ENCODE measurements around the gene MCHR1. TPM values are rescaled to one million over a fixed set of nuclear protein-coding genes. Genes with fewer than 3 reads are reported as not detected.
"Not testable (repeated sequence)": the region's sequence is repeated elsewhere in the genome, so short reads cannot be mapped to it uniquely, and the experiment has no call there.

Gene MCHR1
- total and polyA plus RNA-seq, 8 donors, result 0.23 to 0.26 TPM; not detected in 6

DNA sequence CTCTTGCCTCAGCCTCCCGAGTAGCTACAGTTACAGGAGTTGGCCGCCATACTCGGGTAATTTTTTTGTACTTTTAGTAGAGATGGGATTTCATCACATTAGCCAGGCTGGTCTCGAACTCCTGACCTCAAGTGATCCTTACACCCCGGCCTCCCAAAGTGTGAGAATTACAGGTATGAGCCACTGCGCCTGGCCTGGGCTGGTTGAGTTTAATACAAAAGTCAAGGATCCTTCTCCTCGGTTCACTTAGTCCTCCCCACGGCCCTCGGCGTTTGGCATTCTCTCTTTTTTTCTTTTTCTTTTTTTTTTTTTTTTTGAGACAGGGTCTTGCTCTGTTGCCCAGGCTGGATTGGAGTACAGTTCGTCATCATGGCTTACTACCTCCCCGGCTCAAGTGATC is 33.0 kb downstream of the MCHR1 start:
- DNase-seq (no peak), FAIRE-seq (no peak), ATAC-seq (no peak)
- 94 to 96% methylated on average over 12 of the region's 12 CpGs for WGBS, 2 donors
- H3K9me3 ChIP-seq, result no peaks in the 10 kb centered on the region
- H3K4me3 ChIP-seq, result no peak overlapping the region
- peak overlapping the region in 1 of 4 donors; percentile 45 for H3K27ac ChIP-seq
- H3K36me3 ChIP-seq, result no peaks in the 10 kb centered on the region
- peaks cover 0 to 6% (median 0%) of the 10 kb centered on the region in 3 donors for H3K4me1 ChIP-seq
- TF ChIP-seq, protein P1, sequence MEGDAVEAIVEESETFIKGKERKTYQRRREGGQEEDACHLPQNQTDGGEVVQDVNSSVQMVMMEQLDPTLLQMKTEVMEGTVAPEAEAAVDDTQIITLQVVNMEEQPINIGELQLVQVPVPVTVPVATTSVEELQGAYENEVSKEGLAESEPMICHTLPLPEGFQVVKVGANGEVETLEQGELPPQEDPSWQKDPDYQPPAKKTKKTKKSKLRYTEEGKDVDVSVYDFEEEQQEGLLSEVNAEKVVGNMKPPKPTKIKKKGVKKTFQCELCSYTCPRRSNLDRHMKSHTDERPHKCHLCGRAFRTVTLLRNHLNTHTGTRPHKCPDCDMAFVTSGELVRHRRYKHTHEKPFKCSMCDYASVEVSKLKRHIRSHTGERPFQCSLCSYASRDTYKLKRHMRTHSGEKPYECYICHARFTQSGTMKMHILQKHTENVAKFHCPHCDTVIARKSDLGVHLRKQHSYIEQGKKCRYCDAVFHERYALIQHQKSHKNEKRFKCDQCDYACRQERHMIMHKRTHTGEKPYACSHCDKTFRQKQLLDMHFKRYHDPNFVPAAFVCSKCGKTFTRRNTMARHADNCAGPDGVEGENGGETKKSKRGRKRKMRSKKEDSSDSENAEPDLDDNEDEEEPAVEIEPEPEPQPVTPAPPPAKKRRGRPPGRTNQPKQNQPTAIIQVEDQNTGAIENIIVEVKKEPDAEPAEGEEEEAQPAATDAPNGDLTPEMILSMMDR (IDR thresholded peaks at IDR 0.05), result no peak
- intact Hi-C loops (cut with DNase I), result no loop called here
- H3K27me3 ChIP-seq, result no peaks in the 10 kb centered on the region

DNA sequence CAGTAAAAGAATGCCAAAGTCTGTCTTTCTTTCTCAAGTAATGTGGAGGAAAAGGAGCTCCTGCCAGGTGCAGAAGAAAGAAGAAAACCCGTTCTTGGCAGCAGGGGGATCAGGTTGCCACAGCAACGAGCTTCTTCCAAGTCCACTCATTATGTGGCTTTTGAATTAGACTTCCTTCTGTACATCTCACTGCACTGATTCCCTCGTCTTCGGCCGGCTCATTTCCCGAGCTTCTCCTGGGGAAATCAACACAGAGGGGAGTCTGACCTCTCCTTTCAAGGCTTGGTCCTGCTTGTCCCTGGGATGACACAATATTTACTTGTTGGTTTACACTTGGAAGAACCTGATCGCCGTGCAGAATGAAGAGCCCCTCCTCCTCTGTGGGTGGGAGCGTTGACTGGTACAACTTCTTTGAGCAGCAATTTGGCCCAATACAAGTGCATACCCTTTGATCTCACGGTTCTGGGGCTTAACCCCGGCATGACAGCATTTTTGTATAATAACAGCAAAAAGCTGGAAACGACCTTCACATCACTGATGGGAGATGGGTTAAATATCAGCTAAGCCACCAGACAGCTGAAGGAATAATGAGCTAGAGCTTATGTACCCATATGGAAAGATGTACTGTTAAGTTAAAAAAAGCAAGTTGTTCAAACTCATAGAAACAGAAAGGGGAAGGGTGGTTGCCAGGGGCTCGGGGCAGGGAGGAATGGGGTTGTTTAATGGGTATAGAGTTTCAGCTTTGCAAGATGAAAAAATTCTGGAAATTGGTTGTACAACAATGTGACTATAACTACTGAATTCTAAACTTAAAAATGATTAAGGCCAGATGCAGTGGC is 35.4 kb downstream of the MCHR1 start:
- TF ChIP-seq, protein P1 (IDR thresholded peaks at IDR 0.05), result no peak
- no peak for ATAC-seq
- WGBS, 2 donors, result 15 to 16% methylated on average over 13 of the region's 13 CpGs
- DNase-seq, result no peak
- no peak for FAIRE-seq
- H3K27me3 ChIP-seq, result no peaks in the 10 kb centered on the region
- intact Hi-C loops (cut with DNase I), result no loop called here
- H3K27ac ChIP-seq, result no peak overlapping the region
- no peaks in the 10 kb centered on the region for H3K9me3 ChIP-seq
- no peak overlapping the region for H3K4me3 ChIP-seq
- no peaks in the 10 kb centered on the region for H3K36me3 ChIP-seq
- peaks cover 0 to 6% (median 0%) of the 10 kb centered on the region in 3 donors for H3K4me1 ChIP-seq

DNA sequence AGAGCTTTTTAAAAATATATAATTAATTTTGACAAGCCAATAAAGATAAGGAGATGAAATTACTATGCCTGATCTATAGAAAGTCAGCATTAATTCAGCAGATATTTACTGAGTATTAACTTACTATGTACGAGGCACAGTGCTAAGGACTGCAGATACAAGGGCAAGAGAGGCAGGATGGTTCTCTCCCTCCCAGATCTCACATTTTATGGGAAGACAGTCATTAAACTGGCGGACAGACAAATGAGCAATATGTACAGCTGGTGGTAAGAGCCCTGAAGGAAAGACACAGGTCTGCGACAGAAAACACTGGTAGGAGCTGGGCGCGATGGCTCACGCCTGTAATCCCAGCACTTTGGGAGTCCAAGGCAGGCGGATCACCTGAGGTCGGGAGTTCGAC is 36.8 kb downstream of the MCHR1 start:
- H3K27me3 ChIP-seq, result no peaks in the 10 kb centered on the region
- H3K27ac ChIP-seq, result no peak overlapping the region
- H3K36me3 ChIP-seq, result no peaks in the 10 kb centered on the region
- intact Hi-C loops (cut with DNase I), result no loop called here
- TF ChIP-seq, protein P1 (IDR thresholded peaks at IDR 0.05), result no peak
- DNase-seq, result no peak
- no peaks in the 10 kb centered on the region for H3K9me3 ChIP-seq
- no peak for FAIRE-seq
- WGBS, 2 donors, result 91 to 94% methylated on average over 9 of the region's 9 CpGs
- peaks cover 0 to 3% (median 0%) of the 10 kb centered on the region in 3 donors for H3K4me1 ChIP-seq
- ATAC-seq, result no peak
- no peak overlapping the region for H3K4me3 ChIP-seq

DNA sequence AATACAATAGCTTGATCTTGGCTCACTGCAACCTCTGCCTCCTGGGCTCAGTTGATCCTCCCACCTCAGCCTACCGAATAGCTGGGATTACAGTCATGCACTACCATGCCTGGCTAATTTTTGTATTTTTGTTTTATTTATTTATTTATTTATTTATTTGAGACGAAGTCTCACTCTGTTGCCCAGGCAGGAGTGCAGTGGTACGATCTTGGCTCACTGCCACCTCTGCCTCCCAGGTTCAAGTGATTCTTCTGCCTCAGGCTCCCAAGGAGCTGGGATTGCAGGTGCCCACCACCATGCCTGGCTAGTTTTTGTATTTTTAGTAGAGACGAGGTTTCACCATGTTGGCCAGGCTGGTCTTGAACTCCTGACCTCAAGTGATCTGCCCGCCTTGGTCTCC is 38.4 kb downstream of the MCHR1 start:
- intact Hi-C loops (cut with DNase I); FAIRE-seq: not testable (repeated sequence)

DNA sequence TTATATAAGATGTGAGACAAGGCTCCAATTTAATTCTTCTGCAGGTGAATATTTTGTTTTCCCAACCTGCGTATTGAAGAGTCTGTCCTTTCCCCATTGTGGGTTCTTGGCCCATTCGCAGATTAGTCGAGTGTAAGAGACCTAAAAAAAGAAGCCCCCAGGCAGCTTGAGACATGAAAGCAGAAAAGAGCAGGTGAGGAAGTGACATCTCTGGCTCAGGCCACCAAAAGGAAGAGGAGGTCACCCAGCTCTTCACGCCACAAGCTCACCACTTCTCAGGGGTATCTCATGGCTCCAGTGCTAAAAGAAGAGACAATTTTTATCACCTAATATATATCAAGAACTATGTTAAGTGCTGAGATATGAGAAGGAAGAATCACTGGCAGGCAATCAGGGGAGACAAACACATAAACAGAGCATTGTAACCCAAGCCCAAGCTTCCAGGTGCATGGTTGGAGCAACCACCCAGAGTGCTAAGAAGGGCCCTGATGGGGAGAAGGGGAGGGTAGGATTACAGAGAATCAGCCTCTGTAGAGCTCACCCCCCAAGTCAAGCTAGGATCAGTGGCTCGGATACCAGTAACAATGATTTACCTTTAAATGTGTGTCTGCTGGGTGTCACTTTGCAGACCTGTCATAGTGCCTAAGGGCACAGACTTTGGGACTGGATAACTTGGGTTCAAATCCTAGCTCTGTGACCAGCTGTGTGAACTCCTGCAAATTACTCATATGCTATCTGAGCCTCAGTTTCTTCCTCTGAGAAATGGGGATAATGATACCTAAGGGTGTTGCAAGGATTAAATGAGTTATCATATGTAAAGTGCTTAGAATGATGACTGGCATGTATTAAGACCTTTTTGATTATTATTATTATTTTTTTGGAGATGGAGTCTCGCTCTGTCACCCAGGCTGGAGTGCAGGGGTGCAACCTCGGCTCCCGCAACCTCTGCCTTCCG is 39.2 kb downstream of the MCHR1 start:
- FAIRE-seq (no peak), DNase-seq (no peak), ATAC-seq (no peak)
- TF ChIP-seq, protein P1 (IDR thresholded peaks at IDR 0.05), result no peak
- Histone ChIP-seq H3K4me1 (no peaks in the 10 kb centered on the region), H3K4me3 (no peak overlapping the region), H3K36me3 (no peaks in the 10 kb centered on the region), H3K27me3 (no peaks in the 10 kb centered on the region), H3K9me3 (no peaks in the 10 kb centered on the region), H3K27ac (no peak overlapping the region)
- 76 to 83% methylated on average over 9 of the region's 9 CpGs for WGBS, 2 donors
- intact Hi-C loops (cut with DNase I), result no loop called here

More for the DNA sequence above, 38.4 kb downstream of the MCHR1 start:
- not testable (repeated sequence) for H3K27ac ChIP-seq, H3K27me3 ChIP-seq, H3K4me3 ChIP-seq, H3K36me3 ChIP-seq, H3K4me1 ChIP-seq, DNase-seq, H3K9me3 ChIP-seq, ATAC-seq
- 79 to 84% methylated on average over 5 of the region's 5 CpGs for WGBS, 2 donors
